Retinal pigment epithelial cell (primary cell): Measurements from ENCODE around the gene SLC25A47.

Source experiments
- DNase-seq: peaks from one replicate; pipeline ENCODE4 v3.0.0-alpha.2; 2010; ENCODE audit warnings: low read depth
- H3K4me3 ChIP-seq: 2 replicates; pipeline ENCODE4 v1.5.1; 2011; ENCODE audit warnings: mild to moderate bottlenecking, low read length, control low read depth, moderate library complexity
- TF ChIP-seq, protein P1 (sequence below): conservative IDR thresholded peaks from 2 replicates; pipeline ENCODE4 v1.5.1; 2011; ENCODE audit warnings: low read depth, low read length, control low read depth, inconsistent platforms

The SLC25A47 gene

DNA sequence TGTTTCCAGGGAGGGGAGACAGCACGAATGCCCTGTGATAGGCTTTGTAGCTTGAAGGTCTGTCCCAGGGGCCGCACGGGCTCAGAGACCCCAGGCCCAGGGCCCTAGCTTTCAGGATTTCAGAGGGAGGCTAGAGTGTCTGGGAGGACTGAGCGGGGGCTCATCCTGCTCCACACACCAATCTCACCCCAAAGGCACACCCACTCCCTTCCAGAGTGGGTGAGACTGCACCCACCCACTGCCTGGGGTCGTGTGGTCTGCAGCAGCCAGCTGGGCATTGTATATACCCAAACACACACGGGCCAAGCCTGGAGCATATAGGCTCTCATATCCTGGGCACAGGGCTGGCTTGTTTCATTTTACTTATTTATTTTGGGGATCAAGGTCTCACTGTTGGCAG lies 5.8 kb upstream of the SLC25A47 start:
- no peak for DNase-seq
- H3K4me3 ChIP-seq: no peak overlapping the region
- TF ChIP-seq, protein P1, sequence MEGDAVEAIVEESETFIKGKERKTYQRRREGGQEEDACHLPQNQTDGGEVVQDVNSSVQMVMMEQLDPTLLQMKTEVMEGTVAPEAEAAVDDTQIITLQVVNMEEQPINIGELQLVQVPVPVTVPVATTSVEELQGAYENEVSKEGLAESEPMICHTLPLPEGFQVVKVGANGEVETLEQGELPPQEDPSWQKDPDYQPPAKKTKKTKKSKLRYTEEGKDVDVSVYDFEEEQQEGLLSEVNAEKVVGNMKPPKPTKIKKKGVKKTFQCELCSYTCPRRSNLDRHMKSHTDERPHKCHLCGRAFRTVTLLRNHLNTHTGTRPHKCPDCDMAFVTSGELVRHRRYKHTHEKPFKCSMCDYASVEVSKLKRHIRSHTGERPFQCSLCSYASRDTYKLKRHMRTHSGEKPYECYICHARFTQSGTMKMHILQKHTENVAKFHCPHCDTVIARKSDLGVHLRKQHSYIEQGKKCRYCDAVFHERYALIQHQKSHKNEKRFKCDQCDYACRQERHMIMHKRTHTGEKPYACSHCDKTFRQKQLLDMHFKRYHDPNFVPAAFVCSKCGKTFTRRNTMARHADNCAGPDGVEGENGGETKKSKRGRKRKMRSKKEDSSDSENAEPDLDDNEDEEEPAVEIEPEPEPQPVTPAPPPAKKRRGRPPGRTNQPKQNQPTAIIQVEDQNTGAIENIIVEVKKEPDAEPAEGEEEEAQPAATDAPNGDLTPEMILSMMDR: no peak

DNA sequence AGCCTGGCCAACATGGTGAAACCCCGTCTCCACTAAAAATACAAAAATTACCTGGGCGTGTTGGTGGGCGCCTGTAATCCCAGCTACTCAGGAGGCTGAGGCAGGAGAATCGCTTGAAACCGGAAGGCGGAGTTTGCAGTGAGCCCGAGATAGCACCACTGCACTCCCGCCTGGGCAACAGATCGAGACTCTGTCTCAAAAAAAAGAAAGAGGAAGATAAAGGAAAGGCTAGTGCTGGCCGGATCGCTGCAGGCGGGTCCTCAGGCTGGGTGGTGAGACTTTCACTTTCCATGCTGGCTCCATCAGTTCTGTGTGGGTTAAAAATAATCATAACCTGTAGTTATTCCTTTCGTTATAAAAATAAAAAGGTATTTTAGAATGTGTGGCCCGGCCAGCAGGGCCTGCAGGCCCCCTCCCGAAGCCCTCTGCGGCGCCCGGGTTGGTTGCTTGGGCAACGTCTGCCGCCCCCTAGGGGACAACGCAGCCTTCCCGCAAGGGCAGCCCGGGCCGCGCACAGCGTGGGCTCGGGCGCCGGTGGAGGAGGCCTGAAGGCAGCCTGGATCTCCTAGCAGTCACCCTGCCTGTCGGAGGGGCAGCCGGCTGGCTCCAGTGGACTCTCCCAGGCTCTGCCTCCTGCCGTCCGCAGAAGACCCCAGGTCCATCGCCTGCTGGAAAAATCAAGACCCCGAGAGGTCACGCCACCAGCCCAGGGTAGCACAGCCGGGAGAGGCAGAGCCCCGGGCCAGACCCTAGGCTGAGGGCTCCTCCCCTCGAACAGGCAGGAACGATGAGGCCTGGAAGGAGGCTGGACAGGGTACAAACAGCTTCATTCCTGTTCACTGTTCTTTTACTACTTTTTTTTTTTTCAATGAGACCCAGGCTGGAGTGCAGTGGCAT lies 5.0 kb upstream of the SLC25A47 start:
- H3K4me3 ChIP-seq: no peak overlapping the region
- no peak for DNase-seq
- TF ChIP-seq, protein P1: peak; percentile 66

DNA sequence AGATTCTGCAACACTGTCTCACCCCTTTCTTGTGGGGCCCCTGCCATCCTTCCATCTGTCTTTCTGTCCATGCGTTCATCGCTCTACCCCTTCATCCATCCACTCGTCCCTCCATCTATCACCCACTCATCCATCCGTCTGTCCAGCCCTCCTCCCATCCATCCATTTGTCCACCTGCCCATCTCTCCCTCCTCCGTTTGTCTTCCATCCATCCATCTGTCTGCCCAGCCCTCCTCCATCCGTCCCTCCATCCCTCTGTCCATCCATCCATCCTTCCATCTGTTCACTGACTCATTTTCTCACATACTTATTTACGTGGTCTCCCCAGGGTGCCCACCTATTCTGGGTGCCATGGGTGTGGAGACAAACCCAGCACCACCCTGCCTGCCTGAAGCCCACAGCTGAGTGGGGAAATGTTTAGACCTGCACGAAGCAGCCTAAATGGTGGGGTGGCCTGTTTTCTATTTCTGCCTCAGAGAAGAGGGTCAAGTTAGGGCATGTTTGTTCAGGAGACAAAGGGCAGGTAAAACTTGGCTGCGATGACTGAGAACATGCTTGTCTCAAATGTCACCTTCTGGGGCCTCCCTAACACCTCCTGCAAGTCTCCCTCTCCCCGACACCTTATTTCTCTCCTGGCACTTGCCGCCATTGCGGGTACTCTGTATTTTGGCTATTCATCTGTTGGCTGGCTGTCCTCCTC lies 2.8 kb upstream of the SLC25A47 start:
- TF ChIP-seq, protein P1: no peak
- no peak overlapping the region for H3K4me3 ChIP-seq
- DNase-seq: no peak

DNA sequence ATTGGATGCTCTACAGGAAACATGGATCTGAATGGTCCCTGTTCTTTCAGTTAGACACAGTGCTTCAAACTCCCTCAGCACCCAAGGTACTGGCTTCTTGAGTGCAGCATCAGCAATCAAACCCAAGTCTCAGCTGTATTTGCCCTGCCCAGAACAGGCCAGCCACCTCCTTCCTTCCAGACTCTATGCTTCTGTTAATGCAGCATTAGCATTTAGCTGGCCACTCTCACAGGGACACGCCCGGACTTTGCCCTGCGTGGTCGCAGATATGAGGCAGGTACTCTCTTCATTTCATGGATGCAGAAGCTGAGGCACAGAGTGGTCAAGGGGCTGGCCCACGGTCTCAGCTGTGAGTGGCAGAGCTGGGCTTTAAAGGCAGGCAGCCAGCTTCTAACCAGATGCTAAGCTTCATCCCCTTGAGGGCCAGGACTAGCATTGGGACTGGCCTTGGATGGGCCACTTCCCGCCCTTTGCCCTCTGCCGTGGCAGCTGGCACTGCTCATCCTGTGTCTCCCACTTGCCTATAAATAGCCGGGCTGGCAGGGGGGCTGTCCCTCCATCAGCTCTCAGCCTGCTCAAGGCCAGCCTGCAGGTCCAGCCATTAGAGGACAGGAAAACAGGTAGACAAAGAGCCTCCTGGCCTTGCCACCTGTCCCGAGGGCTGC lies 1.5 kb upstream of the SLC25A47 start:
- TF ChIP-seq, protein P1: no peak
- no peak for DNase-seq
- H3K4me3 ChIP-seq: no peak overlapping the region

DNA sequence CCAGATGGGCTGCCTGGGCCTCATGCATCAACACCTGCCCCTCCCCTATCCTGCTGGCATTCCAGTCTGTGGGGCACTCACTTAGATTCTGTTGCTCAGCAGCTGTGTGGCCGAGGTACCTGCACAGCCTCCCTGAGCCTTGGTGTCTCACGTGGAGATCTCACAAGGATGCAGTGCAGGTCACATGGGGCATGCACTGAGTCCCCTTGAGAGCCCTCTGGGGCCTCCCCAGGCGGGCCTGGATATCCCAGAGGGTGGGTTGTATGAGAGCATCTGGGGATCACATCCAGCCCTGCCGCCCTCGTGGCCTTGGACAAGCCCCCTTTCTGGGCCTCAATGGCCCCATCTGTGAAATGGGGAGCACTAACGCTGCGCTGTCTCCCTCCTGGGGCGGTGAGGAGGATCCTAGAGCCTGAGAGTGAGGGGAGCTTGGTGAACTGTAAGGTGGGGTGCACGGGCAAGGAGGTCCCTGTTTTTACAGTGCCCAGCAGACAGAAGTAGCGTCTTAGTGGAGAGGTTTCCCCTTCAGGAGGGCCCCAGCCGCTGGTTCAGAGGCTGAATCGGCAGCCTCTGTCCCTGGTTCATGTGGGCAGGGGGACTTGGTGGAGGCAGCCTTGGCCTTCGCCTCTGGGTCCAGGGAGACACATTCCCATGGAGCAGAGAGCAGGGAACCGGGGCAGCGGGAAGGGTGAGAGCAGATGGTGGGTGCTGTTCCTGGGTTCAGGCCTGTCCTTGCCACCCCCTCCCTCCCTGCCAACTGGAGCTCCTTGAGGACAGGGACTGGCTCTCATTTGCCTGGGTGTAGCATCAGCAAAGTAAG lies 791 bp upstream of the SLC25A47 start:
- DNase-seq: no peak
- TF ChIP-seq, protein P1: no peak
- no peak overlapping the region for H3K4me3 ChIP-seq

DNA sequence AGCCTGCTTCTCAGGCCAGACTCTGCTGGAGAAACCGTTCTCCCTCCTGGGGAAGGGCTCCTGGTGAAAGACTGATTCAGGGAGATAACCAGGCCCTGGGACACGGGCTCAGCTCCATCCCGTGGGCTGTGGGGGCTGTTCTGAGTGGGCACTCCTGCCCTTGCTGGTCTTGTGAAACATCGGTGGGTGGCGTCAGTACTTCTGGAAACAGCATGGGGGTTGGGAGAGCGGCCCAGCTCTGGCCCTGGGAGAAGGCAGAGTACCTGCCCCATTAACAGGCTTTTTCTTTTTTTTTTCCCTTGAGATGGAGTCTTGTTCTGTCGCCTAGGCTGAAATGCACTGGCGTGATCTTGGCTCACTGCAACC lies 786 bp downstream of the SLC25A47 start:
- TF ChIP-seq, protein P1: no peak
- no peak for DNase-seq
- no peak overlapping the region for H3K4me3 ChIP-seq
